OCI-LY1 (cell line): ENCODE measurements around the gene RASGRF1.

Experiments used
- H2AFZ ChIP-seq: fragments of 200-600 bp; sonication (generic), shearing (Covaris generic); 2 replicates; pipeline ENCODE4 v1.6.0; 2014; ENCODE audit warnings: antibody characterized with exemption, mild to moderate bottlenecking, low read length
- H3F3A ChIP-seq: fragments of 200-600 bp; sonication (generic), shearing (Covaris generic); 2 replicates; pipeline ENCODE4 v1.6.0; 2014; ENCODE audit warnings: mild to moderate bottlenecking, antibody characterized with exemption, low read length, moderate library complexity; ENCODE audit not compliant: insufficient read depth
- H3K27ac ChIP-seq: fragments of 200-600 bp; sonication (generic); 2 replicates; pipeline ENCODE4 v1.5.1; 2014; ENCODE audit warnings: low read length, mixed run types, mild to moderate bottlenecking, low read depth; ENCODE audit not compliant: poor library complexity, severe bottlenecking
- H3K27me3 ChIP-seq: fragments of 200-600 bp; sonication (generic); 2 replicates; pipeline ENCODE4 v1.6.0; 2014; ENCODE audit warnings: antibody characterized with exemption, mild to moderate bottlenecking, low read length, moderate library complexity; ENCODE audit not compliant: insufficient read depth
- H3K36me3 ChIP-seq: fragments of 200-600 bp; sonication (generic); 2 replicates; pipeline ENCODE4 v1.6.1; 2014; ENCODE audit warnings: mild to moderate bottlenecking, antibody characterized with exemption, low read length, moderate library complexity, mixed read lengths; ENCODE audit not compliant: insufficient read depth
- H3K4me1 ChIP-seq: fragments of 200-600 bp; sonication (generic); 2 replicates; pipeline ENCODE4 v1.5.1; 2014; ENCODE audit warnings: mild to moderate bottlenecking, low read length, moderate library complexity; ENCODE audit not compliant: insufficient read depth, severe bottlenecking
- H3K4me2 ChIP-seq: fragments of 200-600 bp; sonication (generic), shearing (Covaris generic); 2 replicates; pipeline ENCODE4 v1.6.1; 2014; ENCODE audit warnings: low read length
- H3K4me3 ChIP-seq: fragments of 200-600 bp; sonication (generic); 2 replicates; pipeline ENCODE4 v1.5.1; 2014; ENCODE audit warnings: low read length, low read depth, mild to moderate bottlenecking, mixed read lengths; ENCODE audit not compliant: poor library complexity, severe bottlenecking
- H3K79me2 ChIP-seq: fragments of 200-600 bp; shearing (Covaris generic); 2 replicates; pipeline ENCODE4 v1.6.1; 2016; ENCODE audit warnings: mixed run types, low read length, mixed read lengths; ENCODE audit not compliant: insufficient read depth
- H3K9ac ChIP-seq: fragments of 200-600 bp; sonication (generic), shearing (Covaris generic); 2 replicates; pipeline ENCODE4 v1.6.1; 2014; ENCODE audit warnings: mild to moderate bottlenecking, low read length, mixed read lengths
- H3K9me2 ChIP-seq: fragments of 200-600 bp; sonication (generic), shearing (Covaris generic); 2 replicates; pipeline ENCODE4 v1.6.1; 2014; ENCODE audit warnings: low read depth, mild to moderate bottlenecking, low read length, mixed read lengths
- H3K9me3 ChIP-seq: fragments of 200-600 bp; shearing (Covaris generic); 2 replicates; pipeline ENCODE4 v1.6.1; 2014; ENCODE audit warnings: low read length, mixed read lengths
- H4K20me1 ChIP-seq: fragments of 200-600 bp; sonication (generic), shearing (Covaris generic); 2 replicates; pipeline ENCODE4 v1.6.0; 2016; ENCODE audit warnings: mild to moderate bottlenecking, low read length; ENCODE audit not compliant: insufficient read depth
- EZH2 ChIP-seq: fragments of 200-600 bp; sonication (generic), shearing (Covaris generic); IDR thresholded peaks from 2 replicates; pipeline ENCODE4 v1.8.0; 2017; ENCODE audit warnings: borderline replicate concordance, mixed run types, mild to moderate bottlenecking, antibody characterized with exemption, low read length, moderate library complexity, mixed read lengths
- TF ChIP-seq, protein P1 (sequence below): fragments of 200-600 bp; sonication (generic), shearing (Covaris generic); IDR thresholded peaks from 2 replicates; pipeline ENCODE4 v1.5.1; 2017; ENCODE audit warnings: mild to moderate bottlenecking, antibody characterized with exemption, low read length, moderate library complexity, mixed read lengths

The RASGRF1 gene

DNA sequence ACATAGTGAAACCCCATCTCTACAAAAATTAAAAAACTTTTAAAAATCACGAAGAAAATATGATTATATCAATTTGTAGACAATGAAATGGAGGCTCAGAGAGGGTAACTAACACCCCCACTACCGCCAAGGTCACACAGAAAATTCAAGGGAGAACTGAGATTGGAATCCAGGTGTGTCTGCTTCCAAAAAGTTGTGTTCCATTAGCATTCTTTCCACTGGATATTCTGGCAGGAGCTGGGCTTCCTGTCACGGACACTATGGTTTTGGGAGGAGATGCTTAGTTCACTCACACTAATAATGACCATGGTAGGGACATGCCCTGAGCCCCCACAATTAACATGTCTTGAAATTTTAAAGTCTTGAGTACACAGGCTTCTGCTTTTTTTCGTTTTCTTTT lies 174.5 kb downstream of the RASGRF1 start:
- H3K4me1 ChIP-seq = no peaks in the 10 kb centered on the region
- no peaks in the 10 kb centered on the region for H4K20me1 ChIP-seq
- no peak overlapping the region for H3K9ac ChIP-seq
- no peaks in the 10 kb centered on the region for H3K9me3 ChIP-seq
- H3K4me3 ChIP-seq = no peak overlapping the region
- H3K36me3 ChIP-seq = peaks cover 60% of the 10 kb centered on the region
- H3K27ac ChIP-seq = no peak overlapping the region
- no peak overlapping the region for H3K4me2 ChIP-seq
- H2AFZ ChIP-seq = no peak overlapping the region
- no peaks in the 10 kb centered on the region for H3K9me2 ChIP-seq
- H3K27me3 ChIP-seq = no peaks in the 10 kb centered on the region
- H3K79me2 ChIP-seq = no peaks in the 10 kb centered on the region
- TF ChIP-seq, protein P1, sequence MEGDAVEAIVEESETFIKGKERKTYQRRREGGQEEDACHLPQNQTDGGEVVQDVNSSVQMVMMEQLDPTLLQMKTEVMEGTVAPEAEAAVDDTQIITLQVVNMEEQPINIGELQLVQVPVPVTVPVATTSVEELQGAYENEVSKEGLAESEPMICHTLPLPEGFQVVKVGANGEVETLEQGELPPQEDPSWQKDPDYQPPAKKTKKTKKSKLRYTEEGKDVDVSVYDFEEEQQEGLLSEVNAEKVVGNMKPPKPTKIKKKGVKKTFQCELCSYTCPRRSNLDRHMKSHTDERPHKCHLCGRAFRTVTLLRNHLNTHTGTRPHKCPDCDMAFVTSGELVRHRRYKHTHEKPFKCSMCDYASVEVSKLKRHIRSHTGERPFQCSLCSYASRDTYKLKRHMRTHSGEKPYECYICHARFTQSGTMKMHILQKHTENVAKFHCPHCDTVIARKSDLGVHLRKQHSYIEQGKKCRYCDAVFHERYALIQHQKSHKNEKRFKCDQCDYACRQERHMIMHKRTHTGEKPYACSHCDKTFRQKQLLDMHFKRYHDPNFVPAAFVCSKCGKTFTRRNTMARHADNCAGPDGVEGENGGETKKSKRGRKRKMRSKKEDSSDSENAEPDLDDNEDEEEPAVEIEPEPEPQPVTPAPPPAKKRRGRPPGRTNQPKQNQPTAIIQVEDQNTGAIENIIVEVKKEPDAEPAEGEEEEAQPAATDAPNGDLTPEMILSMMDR = no peak
- no peak for TF ChIP-seq EZH2
- no peaks in the 10 kb centered on the region for H3F3A ChIP-seq

DNA sequence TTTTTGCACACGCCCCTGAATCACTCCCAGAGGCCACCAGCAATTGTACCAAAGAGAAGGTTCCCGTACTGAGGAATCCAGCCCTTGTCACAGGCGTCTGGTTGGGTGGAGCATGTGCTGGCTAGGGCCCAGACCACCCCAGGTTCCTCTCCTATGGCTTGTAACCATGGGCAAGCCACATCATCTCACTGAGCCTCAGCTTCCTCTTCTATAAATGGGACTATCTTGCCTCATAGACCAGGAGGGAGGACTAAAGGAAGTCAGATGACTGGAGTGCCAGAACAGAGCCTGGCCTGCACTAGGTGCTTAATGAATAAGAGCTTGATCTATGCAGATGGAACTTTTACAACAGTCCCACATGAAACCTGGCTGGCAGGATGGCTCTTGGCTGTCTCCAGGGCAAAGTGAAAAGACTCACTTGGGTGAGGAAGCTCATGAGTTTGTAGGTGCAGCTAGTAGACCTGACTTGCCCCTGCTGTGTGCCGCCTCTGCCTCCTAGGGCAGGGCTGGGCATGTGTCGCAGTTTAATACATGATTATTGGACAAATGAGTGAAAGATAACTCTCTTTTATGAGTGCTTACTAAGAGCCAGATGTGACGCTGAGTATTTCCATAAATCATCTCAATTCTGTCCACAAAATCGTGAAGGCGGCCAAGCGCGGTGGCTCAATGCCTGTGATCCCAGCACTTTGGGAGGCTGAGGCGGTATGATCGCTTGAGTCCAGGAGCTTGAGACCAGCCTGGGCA lies 175.1 kb downstream of the RASGRF1 start:
- H3K4me2 ChIP-seq = no peak overlapping the region
- no peaks in the 10 kb centered on the region for H3K9me2 ChIP-seq
- TF ChIP-seq EZH2 = no peak
- TF ChIP-seq, protein P1 = no peak
- peaks cover 64% of the 10 kb centered on the region for H3K36me3 ChIP-seq
- no peaks in the 10 kb centered on the region for H3K79me2 ChIP-seq
- H3K4me1 ChIP-seq = no peaks in the 10 kb centered on the region
- H2AFZ ChIP-seq = no peak overlapping the region
- no peaks in the 10 kb centered on the region for H3F3A ChIP-seq
- H3K4me3 ChIP-seq = no peak overlapping the region
- H3K27ac ChIP-seq = peak overlapping the region; percentile 48
- H3K9ac ChIP-seq = no peak overlapping the region
- H3K9me3 ChIP-seq = no peaks in the 10 kb centered on the region
- H3K27me3 ChIP-seq = no peaks in the 10 kb centered on the region
- H4K20me1 ChIP-seq = no peaks in the 10 kb centered on the region

DNA sequence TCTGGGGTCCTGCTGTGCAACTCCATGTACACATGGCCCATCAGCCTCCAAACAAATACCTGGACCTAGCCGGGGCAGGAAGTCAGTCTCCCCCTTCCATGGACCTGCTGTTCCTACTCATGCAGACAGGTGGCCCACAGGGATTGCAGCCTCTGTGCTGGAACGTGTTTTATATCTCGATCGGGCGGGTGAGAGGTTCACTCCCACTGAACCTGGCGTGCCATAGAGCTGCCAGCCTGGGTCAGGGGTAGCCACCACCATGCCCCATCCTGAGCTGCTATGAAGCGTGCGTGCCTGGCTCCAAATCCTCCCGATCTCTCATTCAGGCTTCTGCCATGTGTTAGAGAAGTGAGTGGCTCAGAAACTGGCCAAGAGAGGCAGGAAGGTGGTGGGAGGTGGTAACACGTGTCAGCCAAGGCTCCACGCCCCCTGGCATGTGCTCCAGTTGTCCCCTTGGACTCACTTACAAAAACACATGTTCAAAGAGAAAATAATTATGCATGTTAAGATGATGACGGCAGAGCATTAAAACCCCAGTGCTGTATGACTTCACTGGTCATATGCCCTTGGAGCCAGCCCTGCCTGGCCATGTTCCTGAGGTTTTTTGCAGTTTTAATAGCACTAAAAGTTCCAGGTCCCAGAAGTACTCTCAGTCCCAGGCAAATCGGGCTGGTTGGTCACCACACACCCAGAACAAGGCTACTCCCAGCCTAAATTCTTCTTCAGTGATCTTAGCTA lies 176.4 kb downstream of the RASGRF1 start:
- TF ChIP-seq, protein P1 = peak; percentile 47; the same call in 1 of the 2 replicates
- no peak for TF ChIP-seq EZH2
- Histone ChIP-seq H3K4me3 (no peak overlapping the region), H3K4me1 (no peaks in the 10 kb centered on the region), H3K4me2 (no peak overlapping the region), H2AFZ (no peak overlapping the region), H3K27ac (peak overlapping the region; percentile 31), H3K9me2 (no peaks in the 10 kb centered on the region), H3K9ac (no peak overlapping the region), H4K20me1 (no peaks in the 10 kb centered on the region), H3K79me2 (no peaks in the 10 kb centered on the region), H3F3A (no peaks in the 10 kb centered on the region), H3K9me3 (no peaks in the 10 kb centered on the region), H3K36me3 (peaks cover 65% of the 10 kb centered on the region), H3K27me3 (no peaks in the 10 kb centered on the region)
